GM03348 (cell line): ENCODE measurements around the gene TSPAN2.
A peak's percentile ranks its signal among the peaks of the same experiment; 100 is the strongest.

Source experiments
- DNase-seq: peaks from one replicate; pipeline ENCODE4 v3.0.0; 2012; ENCODE audit warnings: low spot score

The TSPAN2 gene

GRCh38 chr1:115074839-115075534 is 14.3 kb downstream of the TSPAN2 start:
- no peak for DNase-seq

- DNase-seq, result no peak
Measured at GRCh38 chr1:115073298-115074087, 15.8 kb downstream of the TSPAN2 start.

DNA sequence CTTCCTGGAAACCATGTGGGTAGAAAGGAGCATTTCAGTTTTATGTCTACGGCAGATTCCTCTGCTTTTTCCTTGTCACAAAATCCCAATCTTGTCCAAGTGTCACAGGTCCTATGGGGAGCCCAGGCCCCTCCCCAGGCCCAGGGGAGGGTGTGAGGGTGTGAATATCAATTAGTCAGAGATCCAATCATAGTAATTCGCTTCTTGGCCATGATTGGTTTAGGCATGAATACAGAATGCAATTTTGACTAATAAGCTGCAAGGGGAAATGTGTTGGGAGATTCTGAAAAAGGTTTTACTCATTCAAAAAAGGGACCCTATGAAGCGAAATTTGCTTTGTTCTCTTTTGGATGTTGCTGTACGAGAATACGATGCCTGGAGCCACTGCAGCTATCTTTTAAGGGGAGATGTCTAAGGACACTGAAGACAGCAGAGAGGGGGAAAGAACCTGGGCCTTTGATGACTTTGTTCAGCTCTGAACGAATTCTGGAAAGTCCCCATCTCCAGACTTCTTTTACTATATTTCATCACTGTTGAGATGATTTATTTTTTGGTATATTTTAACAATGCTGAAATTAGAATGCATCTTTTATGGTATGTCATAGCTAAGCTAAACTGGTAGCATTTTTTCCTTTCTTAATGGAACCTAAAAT is 18.2 kb downstream of the TSPAN2 start:
- DNase-seq, result no peak

GRCh38 chr1:115069659-115070308 is 19.5 kb downstream of the TSPAN2 start:
- peak; percentile 53 for DNase-seq

DNA sequence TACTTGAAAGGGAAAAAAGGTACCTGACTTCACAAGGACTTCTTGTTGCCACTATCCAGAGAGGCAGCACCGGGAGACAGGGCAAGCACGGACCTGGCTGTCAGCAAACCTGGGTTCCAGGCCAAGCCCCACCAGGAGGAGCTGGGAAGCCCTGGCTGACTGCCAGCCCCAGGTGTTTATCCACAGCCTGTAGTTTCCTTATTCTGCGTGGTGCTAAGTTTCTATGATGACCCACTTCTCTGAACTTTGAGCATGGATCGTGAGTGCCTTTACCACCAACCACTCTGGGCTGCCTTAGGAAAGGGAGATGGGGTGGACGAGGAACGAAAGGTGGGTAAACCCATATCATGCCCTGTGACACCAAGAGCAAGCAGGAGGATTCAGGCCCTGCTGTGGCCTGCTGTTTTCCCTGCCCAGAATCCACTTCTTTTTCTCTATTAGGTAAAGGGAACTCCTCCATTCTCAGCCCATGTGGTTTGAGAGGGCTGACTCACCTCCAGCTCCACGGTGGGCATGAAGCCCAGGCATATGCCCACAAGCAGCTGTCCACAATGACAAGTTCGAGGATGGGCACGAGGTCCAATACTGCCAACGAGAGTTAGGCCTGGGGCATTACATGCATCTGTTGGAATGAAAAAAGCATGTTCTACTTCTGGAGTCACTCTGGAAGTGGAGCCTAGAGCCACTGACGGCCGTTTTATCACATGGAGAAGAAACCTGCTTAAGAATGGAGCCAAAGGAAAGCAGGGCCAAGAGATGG is 20.3 kb downstream of the TSPAN2 start:
- DNase-seq, result peak; percentile 64

- DNase-seq, result peak; percentile 82
Measured at GRCh38 chr1:115067161-115067859, 22.0 kb downstream of the TSPAN2 start.

- DNase-seq, result no peak
Measured at GRCh38 chr1:115065021-115065420, 24.3 kb downstream of the TSPAN2 start.

DNA sequence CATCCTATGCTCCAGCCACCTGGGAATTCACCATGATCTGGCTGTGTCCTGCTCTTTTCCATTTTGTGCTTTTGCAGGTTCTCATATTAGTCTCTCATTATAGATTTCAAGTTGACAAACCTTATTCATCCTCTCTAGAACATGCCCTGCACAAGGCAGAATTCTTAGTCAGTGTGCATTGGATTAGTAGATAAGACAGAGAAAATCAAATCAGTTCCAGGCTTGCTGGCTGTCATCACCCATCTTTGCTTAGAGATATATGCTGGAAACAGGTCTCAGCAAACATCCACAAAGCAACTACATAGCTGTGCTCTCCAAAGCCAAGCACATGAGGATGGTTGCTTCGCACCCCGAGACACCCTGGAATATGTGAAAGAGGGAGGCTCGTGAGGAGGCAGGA is 24.8 kb downstream of the TSPAN2 start:
- DNase-seq, result no peak

GRCh38 chr1:115063228-115063901 is 25.9 kb downstream of the TSPAN2 start:
- no peak for DNase-seq

- peak; percentile 40 for DNase-seq
Measured at GRCh38 chr1:115062542-115063004, 26.7 kb downstream of the TSPAN2 start.

DNA sequence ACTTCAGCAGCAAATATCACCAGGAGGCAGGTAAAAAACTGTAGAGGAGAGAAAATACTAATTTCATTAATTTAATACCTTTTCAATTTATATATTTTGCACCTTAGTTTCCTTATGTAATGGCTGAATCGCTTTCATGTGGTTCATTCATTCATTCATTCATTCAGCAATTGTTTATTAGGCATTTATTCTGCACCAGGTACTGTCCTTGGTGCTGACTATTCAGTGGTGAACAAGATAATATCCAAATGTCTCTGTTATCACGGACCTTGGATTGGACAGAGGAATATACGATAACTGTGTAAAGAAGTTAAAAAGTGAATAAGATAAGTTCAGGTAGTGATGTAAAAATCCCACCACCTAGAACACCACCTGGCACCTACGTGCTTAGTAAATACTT is 28.8 kb downstream of the TSPAN2 start:
- no peak for DNase-seq

DNA sequence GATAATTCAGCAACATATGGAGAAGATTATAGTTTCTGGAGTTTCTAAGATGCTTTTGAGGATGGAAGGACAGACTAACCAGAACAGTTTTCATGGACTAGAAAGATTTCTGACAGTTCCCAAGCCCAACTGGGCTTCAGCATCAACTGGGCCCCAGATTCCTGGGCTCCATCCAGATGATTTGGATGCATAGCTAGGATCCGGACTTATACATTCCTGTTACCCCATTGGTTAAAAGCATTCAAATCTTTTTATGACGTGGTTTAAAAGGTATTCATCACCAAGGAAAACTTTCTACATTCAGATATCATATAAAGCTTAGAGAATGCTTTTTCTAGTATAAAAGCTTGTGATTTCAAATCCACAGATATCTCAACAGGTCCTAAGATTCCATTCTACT is 30.0 kb downstream of the TSPAN2 start:
- DNase-seq, result no peak

DNA sequence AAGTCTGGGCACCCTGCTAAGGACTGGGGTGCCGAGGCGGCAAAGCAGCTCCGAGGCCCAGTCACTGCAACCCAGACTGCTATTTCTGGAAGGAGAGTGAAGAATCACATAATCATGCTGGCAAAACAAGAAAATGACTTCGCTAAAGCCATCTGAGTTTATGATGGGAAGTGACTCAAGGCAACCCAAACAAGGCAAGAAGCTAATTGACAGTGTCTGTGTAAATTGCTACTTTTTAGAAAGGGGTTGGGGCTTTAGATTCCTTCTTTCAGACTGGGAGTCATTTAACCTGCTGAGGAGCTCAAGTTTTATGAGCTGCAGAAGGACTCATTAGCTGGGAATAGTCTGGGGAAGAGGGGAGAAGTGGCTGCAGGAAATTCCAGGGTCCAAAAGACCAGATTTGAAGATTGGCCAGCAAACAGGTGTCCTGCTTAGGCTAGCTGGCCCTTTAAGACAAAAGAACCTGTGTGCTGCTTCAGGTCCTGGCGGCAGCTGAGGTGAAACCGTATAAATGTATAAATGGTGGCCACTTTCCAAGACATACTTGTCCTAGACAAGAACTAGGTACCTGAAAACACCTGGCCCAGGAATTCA is 31.5 kb downstream of the TSPAN2 start:
- no peak for DNase-seq

DNA sequence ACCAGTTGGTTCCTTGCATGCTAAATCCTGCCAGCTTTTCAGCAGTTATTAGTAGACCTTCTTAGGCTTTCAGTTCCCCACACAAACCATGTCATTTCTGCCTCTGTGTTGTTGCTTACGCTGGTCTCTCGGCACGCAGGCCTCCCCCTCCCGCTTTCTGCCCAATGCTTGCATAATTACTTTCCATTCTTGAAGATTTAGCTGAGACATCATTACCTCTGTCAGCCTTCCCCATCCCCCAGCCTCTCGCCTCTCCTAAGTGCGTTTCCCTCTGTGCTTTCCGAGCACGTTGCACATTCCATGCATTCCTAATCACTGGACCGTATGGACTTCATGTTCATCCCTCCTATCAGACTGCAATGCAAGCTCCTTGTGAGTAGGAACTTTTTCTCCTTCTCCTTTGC is 32.9 kb downstream of the TSPAN2 start:
- peak; percentile 79 for DNase-seq

DNA sequence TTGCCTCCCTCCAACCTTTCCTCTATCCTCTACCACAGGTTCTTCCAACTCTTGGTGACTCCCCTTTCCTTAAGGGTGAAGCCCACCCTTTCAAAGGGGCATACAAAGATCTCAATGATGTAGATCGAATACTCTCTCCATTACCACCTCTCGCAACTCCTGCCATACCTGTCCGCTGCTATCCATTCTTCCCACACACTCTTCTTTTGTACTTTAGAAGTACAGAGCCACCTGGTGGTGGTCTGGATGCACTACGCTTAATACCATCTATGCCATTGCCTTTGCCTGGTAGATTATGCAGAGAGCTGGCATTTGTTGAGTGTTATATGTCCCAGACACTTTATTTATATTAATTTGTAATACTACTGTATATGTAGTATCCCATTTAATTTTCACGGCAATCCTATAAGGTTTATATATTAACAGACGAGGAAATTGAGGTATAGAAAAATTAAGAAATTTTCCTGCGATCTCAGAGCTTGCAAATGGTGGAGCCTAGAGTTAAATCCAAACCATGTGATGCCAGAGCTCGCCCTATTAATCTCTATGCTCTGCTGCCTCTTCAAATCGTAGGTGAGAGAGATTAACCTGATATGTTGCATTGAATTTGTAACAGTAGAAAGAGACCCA is 36.7 kb downstream of the TSPAN2 start:
- DNase-seq, result peak; percentile 69

GRCh38 chr1:115051850-115052249 is 37.5 kb downstream of the TSPAN2 start:
- no peak for DNase-seq

- DNase-seq, result no peak
Measured at GRCh38 chr1:115046751-115047150, 42.6 kb downstream of the TSPAN2 start.

DNA sequence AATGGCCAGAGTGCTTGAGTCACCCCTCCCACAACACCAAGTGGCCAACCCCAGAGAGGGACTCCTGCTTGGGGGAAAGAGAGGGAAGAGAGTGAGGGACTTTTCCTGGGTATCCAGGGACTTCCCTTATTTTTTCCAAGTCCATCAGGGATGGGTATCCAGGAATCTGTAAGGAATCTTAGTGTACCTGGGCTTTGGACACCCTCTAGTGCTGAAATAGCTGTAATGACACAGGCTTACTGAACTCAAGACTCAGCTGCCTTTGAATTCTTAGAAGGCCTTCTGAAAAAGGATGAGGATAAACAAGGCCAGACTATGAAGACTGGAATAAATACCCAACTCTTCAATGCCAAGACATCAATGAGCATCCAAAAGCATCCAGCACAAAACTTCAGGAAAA is 47.6 kb downstream of the TSPAN2 start:
- peak; percentile 12 for DNase-seq

DNA sequence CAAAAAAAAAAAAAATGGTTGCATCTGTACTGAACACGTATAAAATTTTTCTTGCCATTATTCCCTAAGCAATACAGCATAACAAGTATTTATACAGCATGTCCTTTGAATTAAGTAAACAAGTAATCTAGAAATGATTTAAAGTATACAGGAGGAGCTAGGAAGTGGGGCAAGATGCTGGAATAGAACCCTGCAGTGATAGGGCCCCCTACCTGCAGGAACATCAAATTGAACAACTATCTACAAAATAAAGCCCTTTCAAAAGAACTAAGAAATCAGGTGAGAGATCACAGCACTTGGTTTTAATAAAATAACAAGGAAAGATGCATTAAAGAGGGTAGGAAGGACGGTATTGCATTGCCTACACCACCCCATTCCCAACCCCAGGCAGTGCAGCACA is 48.8 kb downstream of the TSPAN2 start:
- DNase-seq, result no peak
